NK-92 (cell line): ENCODE results near the gene DHX8.
"Not testable (repeated sequence)": the region's sequence is repeated elsewhere in the genome, so short reads cannot be mapped to it uniquely, and the experiment has no call there.

ENCODE experiments used
- DNase-seq: peaks from one replicate; lab custom pipeline; 2025; ENCODE audit not compliant: unreplicated experiment; lab: John Stamatoyannopoulos, UW

The DHX8 gene

GRCh38 chr17:43483674-43484551 is at the start of gene DHX8:
Gene DHX8 (plus strand): TSS chr17:43483975. CDS start chr17:43484038, 63 bp downstream.
- DNase-seq, result peak; percentile 95

- no peak for DNase-seq
These were observed 48.9 kb upstream of the DHX8 start for GRCh38 chr17:43434902-43435319.

- DNase-seq, result no peak
These were observed 46.0 kb upstream of the DHX8 start for GRCh38 chr17:43437756-43438155.

- no peak for DNase-seq
These were observed 45.1 kb upstream of the DHX8 start for GRCh38 chr17:43438626-43439025.

- DNase-seq, result no peak
These were observed 44.7 kb upstream of the DHX8 start for GRCh38 chr17:43439041-43439440.

- no peak for DNase-seq
These were observed 41.1 kb upstream of the DHX8 start for GRCh38 chr17:43442711-43443110.

GRCh38 chr17:43443381-43443780 is 40.4 kb upstream of the DHX8 start:
- no peak for DNase-seq

GRCh38 chr17:43444223-43445008 is 39.4 kb upstream of the DHX8 start:
- DNase-seq, result no peak

GRCh38 chr17:43445009-43445589 is 38.7 kb upstream of the DHX8 start:
- DNase-seq, result no peak

GRCh38 chr17:43446773-43447172 is 37.0 kb upstream of the DHX8 start:
- DNase-seq, result no peak

- DNase-seq, result no peak
These were observed 34.9 kb upstream of the DHX8 start for GRCh38 chr17:43448720-43449469.

- DNase-seq, result no peak
These were observed 34.1 kb upstream of the DHX8 start for GRCh38 chr17:43449470-43450248.

- not testable (repeated sequence) for DNase-seq
These were observed 33.0 kb upstream of the DHX8 start for GRCh38 chr17:43450791-43451190.

GRCh38 chr17:43451741-43452140 is 32.0 kb upstream of the DHX8 start:
- not testable (repeated sequence) for DNase-seq

GRCh38 chr17:43453331-43453812 is 30.4 kb upstream of the DHX8 start:
- no peak for DNase-seq

GRCh38 chr17:43454868-43455267 is 28.9 kb upstream of the DHX8 start:
- no peak for DNase-seq

GRCh38 chr17:43456029-43456428 is 27.7 kb upstream of the DHX8 start:
- no peak for DNase-seq

GRCh38 chr17:43456661-43457361 is 27.0 kb upstream of the DHX8 start:
- DNase-seq, result no peak

GRCh38 chr17:43457362-43457692 is 26.4 kb upstream of the DHX8 start:
- DNase-seq, result no peak

GRCh38 chr17:43459878-43460277 is 23.9 kb upstream of the DHX8 start:
- DNase-seq, result not testable (repeated sequence)
